Small intestine (tissue), 7 donors: ENCODE measurements around the gene IL17F. TPM values are rescaled to one million over a fixed set of nuclear protein-coding genes. Genes with fewer than 3 reads are reported as not detected.

ENCODE experiments used
- DNase-seq, 2 donors: peaks; one replicate each; pipeline versions ENCODE4 v3.0.0 to v3.0.0-alpha.2; 2013
- FAIRE-seq: peaks from 2 replicates; lab custom pipeline; 2012; peaks lifted over from hg19 to GRCh38; lab: Jason Lieb, UNC
- H3K27ac ChIP-seq, 3 donors: one replicate each; pipeline ENCODE4 v1.5.1; 2013; ENCODE audit warnings: low read length in 2 of 3, mild to moderate bottlenecking in 2 of 3, control low read depth in 1 of 3, inconsistent platforms in 1 of 3, low read depth in 1 of 3, moderate library complexity in 1 of 3
- H3K27me3 ChIP-seq, 3 donors: one replicate each; pipeline ENCODE4 v1.6.1; 2013; ENCODE audit warnings: low read length in 3 of 3, inconsistent platforms in 1 of 3; ENCODE audit not compliant: control insufficient read depth in 3 of 3, insufficient read depth in 3 of 3
- H3K36me3 ChIP-seq, 3 donors: one replicate each; pipeline ENCODE4 v1.6.1; 2013; ENCODE audit warnings: low read length in 3 of 3, inconsistent platforms in 1 of 3, low read depth in 1 of 3, mild to moderate bottlenecking in 1 of 3, moderate library complexity in 1 of 3; ENCODE audit not compliant: control insufficient read depth in 3 of 3, insufficient read depth in 2 of 3
- H3K4me1 ChIP-seq, 3 donors: one replicate each; pipeline ENCODE4 v1.6.1; 2013; ENCODE audit warnings: low read length in 2 of 3, inconsistent platforms in 1 of 3, low read depth in 1 of 3, mild to moderate bottlenecking in 1 of 3, moderate library complexity in 1 of 3; ENCODE audit not compliant: control insufficient read depth in 3 of 3, insufficient read depth in 2 of 3
- H3K4me3 ChIP-seq, 3 donors: one replicate each; pipeline ENCODE4 v1.5.1; 2013; ENCODE audit warnings: low read length in 3 of 3, control low read depth in 1 of 3, inconsistent platforms in 1 of 3, low read depth in 1 of 3, mild to moderate bottlenecking in 1 of 3, moderate library complexity in 1 of 3
- H3K9me3 ChIP-seq, 2 donors: one replicate each; pipeline ENCODE4 v1.6.1; 2013; ENCODE audit warnings: low read depth in 1 of 2, low read length in 1 of 2; ENCODE audit not compliant: control insufficient read depth in 2 of 2, insufficient read depth in 1 of 2
- WGBS, 3 donors: extraction: QIAGEN DNeasy Blood & Tissue Kit; methylation state at CpG; one replicate each; pipeline ENCODE4 v1.1.7; 2013; 5-methylcytosine and 5-hydroxymethylcytosine counted together
- polyA plus RNA-seq, 4 donors: library from polyadenylated mRNA; stranded (reverse) in 3 of 4; unstranded in 1 of 4; fragments of 200-250 nt in 3 of 4; fragments of 120-200 nt in 1 of 4; gene quantifications; one replicate each; pipeline versions ENCODE4 v1.2.1 to v1.2.3, GENCODE V29; 2013
- donor health status: healthy with polysubstance abuse.
- donor health status: control.
- donor health status: control.
- donor health status: Bipolar disorder and iron deficiency.
- donor health status: healthy.

Gene IL17F
- polyA plus RNA-seq, 4 donors = 1.2 TPM; not detected in 3

DNA sequence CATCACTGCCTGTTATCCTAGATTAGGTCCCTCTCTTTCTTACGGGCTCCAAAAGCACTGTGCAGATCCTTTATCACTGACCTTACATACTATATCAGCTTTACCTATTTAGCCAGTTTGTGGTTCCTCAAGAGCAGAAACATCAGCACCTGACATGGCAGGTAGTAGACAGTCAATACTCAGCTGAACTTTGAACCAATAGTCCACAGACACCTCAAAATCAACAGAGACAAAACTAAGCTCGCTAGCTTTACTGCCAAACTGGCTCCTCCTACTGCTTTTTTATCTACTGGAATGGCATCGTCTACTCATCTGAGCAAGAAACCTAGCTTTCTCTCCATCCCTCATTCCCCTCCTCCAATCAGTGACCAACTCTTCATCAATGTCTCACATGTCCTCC lies 52.5 kb downstream of the IL17F start:
- DNase-seq (no peak), FAIRE-seq (no peak)
- H3K4me3 ChIP-seq = no peak overlapping the region
- H3K9me3 ChIP-seq = no peaks in the 10 kb centered on the region
- H3K4me1 ChIP-seq = no peaks in the 10 kb centered on the region
- no peak overlapping the region for H3K27ac ChIP-seq
- H3K27me3 ChIP-seq = no peaks in the 10 kb centered on the region
- WGBS, 3 donors = 37 to 55% (median 46%) methylated on average over 3 of the region's 3 CpGs
- H3K36me3 ChIP-seq = no peaks in the 10 kb centered on the region

DNA sequence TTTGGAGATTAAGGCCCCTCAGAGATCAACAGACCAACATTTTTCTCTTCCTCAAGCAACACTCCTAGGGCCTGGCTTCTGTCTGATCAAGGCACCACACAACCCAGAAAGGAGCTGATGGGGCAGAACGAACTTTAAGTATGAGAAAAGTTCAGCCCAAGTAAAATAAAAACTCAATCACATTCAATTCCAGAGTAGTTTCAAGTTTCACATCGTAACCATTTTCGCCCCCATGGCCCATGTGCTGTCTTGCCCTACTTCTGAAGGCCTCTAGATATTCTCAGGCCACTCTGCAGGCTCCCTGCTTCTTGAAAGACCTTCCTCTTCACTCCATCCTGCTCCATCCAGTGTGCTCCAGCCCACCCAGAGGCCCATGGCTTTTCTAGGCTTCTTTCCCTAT lies 53.9 kb downstream of the IL17F start:
- Histone ChIP-seq H3K27ac (no peak overlapping the region), H3K4me3 (no peak overlapping the region), H3K4me1 (no peaks in the 10 kb centered on the region), H3K36me3 (no peaks in the 10 kb centered on the region), H3K27me3 (no peaks in the 10 kb centered on the region), H3K9me3 (no peaks in the 10 kb centered on the region)
- DNase-seq (no peak), FAIRE-seq (no peak)
- 71 to 78% (median 74%) methylated on average over 3 of the region's 3 CpGs for WGBS, 3 donors

DNA sequence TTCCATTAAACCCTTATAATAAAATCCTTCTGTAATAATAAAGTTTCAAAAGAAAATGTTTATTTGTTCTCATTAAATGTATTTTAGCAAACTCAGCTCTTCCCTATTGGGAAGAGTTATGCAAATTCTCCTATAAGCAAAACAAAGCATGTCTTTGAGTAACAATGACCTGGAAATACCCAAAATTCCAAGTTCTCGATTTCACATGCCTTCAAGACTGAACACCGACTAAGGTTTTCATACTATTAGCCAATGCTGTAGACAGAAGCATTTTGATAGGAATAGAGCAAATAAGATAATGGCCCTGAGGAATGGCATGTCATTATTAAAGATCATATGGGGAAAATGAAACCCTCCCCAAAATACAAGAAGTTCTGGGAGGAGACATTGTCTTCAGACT lies 54.3 kb downstream of the IL17F start:
- DNase-seq = no peak
- WGBS, 3 donors = 86 to 92% (median 87%) methylated on average over 2 of the region's 2 CpGs
- no peaks in the 10 kb centered on the region for H3K36me3 ChIP-seq
- no peaks in the 10 kb centered on the region for H3K4me1 ChIP-seq
- H3K27me3 ChIP-seq = no peaks in the 10 kb centered on the region
- H3K9me3 ChIP-seq = no peaks in the 10 kb centered on the region
- FAIRE-seq = no peak
- no peak overlapping the region for H3K27ac ChIP-seq
- H3K4me3 ChIP-seq = no peak overlapping the region

- Histone ChIP-seq H3K4me1 (no peaks in the 10 kb centered on the region), H3K4me3 (no peak overlapping the region), H3K9me3 (no peaks in the 10 kb centered on the region), H3K27ac (no peak overlapping the region), H3K36me3 (no peaks in the 10 kb centered on the region), H3K27me3 (no peaks in the 10 kb centered on the region)
- FAIRE-seq = no peak
- no peak for DNase-seq
- WGBS, 3 donors = 90 to 94% (median 91%) methylated on average over 1 of the region's 1 CpG
Observed at GRCh38 chr6:52187098-52187497, 57.2 kb downstream of the IL17F start.

Other genes starting within 250 kb of the IL17F start
- gene PKHD1, start 156.9 kb downstream of the IL17F start, polyA plus RNA-seq = 1 to 10 TPM in 1 of 4 donors, under 1 TPM in 1, not detected in 2; under 0.01 to 1.3 TPM
- under 1 TPM in 2 of 4 donors, not detected in 2; 0.03 to 0.19 TPM for gene IL17A, start 58.1 kb downstream of the IL17F start, polyA plus RNA-seq
- 10 to 100 TPM in 3 of 4 donors, 1 to 10 TPM in 1; 9.4 to 58.0 (median 29.0) TPM for gene MCM3, start 40.2 kb upstream of the IL17F start, polyA plus RNA-seq
- gene PAQR8, start 117.7 kb upstream of the IL17F start, polyA plus RNA-seq = 10 to 100 TPM; 14.1 to 78.4 (median 28.6) TPM
- gene EFHC1, start 175.8 kb upstream of the IL17F start, polyA plus RNA-seq = 10 to 100 TPM; 10.4 to 23.8 (median 19.7) TPM